Activated CD4-positive, alpha-beta memory T cell treated with anti-CD3 and anti-CD28 coated beads, Interleukin-2, amount 10 ng/mL, durations not matched to agents 7 days and 5 days (primary cell): Measurements from ENCODE around the gene HMGCS2. TPM values are rescaled to one million over a fixed set of nuclear protein-coding genes. Genes with fewer than 3 reads are reported as not detected.

Source experiments
- CTCF ChIA-PET: fragments of 350-600 bp; sonication (Branson Sonifier 250); formaldehyde crosslinking; loops from one replicate; lab custom pipeline; 2021; ENCODE audit warnings: antibody characterized with exemption, inconsistent platforms; lab: Charles Lee
- POLR2A ChIA-PET: fragments of 350-600 bp; sonication (Branson Sonifier 250); formaldehyde crosslinking; loops from one replicate; lab custom pipeline; 2021; ENCODE audit warnings: antibody characterized with exemption; lab: Charles Lee
- DNase-seq: peaks from one replicate; pipeline ENCODE4 v3.0.0-alpha.2; 2020
- H3K27ac Mint-ChIP-seq: one replicate; pipeline ENCODE4 v1.8.0; 2021; ENCODE audit warnings: mild to moderate bottlenecking, mixed read lengths
- H3K27me3 Mint-ChIP-seq: one replicate; pipeline ENCODE4 v1.8.0; 2021; ENCODE audit warnings: mixed read lengths
- H3K36me3 Mint-ChIP-seq: one replicate; pipeline ENCODE4 v1.8.0; 2021; ENCODE audit warnings: low read depth, mixed read lengths
- H3K4me1 Mint-ChIP-seq: one replicate; pipeline ENCODE4 v1.8.0; 2021; ENCODE audit warnings: mixed read lengths
- H3K4me3 Mint-ChIP-seq: one replicate; pipeline ENCODE4 v1.8.0; 2021; ENCODE audit warnings: mild to moderate bottlenecking, mixed read lengths
- H3K9me3 Mint-ChIP-seq: one replicate; pipeline ENCODE4 v1.8.0; 2021; ENCODE audit warnings: mixed read lengths
- total RNA-seq, 2 experiments: library from RNA; stranded (reverse); gene quantifications; one replicate each; pipeline ENCODE4 v1.2.3, GENCODE V29; 2021

HMGCS2 gene
- not detected for total RNA-seq

DNA sequence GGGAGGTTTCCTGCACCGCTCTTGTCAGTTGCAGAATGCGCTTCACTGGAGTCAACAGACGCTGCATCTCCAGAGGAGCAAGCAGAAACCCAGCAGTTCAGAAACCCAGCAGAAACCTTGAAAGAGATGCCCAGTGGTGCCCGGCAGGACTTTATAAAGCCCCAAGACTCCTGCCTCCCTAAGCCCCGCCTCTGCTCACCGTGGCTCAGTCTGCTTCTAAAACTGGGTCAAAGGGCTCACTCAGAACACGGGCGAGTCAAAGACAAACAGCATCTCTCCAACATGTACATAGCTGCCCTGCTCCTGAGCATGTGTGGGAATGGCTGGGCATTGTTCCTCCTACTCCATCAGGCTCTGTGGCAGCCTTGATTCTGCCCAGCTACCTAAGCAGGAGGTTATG, at the start of gene HMGCS2:
Gene HMGCS2 (minus strand): TSS at position 128 of the 400 bp plus-strand sequence. CDS start 61 bp downstream, at position 67.
- no peak within 1 kb of the TSS for H3K4me3 Mint-ChIP-seq
- CTCF ChIA-PET, result interaction anchor here (1.1 to 2.0 kb wide), 2 partner anchors 24 to 40 kb away, joined by 3 to 6 read pairs; no protein-coding TSS in a partner anchor

DNA sequence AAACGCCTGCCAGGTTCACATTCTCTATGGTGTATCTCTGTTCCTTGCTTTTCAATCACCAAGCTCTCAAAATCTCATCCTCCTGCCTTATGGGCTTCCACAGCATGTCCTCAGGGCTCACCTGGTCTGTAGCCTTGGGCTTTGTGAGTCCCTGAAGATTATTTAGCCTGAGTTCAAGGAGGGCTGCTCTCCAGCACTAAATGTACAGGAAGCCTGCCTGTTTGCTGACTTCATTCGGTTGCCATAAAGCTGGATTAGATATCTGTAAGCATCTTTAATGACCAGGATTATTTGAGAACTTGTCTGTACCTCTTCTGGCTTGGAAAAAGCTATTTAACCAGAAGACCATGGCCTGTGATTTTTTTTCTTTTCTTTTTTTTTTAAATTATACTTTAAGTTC, 49.5 kb upstream of the HMGCS2 start:
- no peak for DNase-seq
- H3K4me1 Mint-ChIP-seq, result peaks cover 2% of the 10 kb centered on the region
- H3K4me3 Mint-ChIP-seq, result no peak overlapping the region
- no peak overlapping the region for H3K27ac Mint-ChIP-seq
- ChIA-PET POLR2A (interaction anchor here (0.6 kb wide), 1 partner anchor 50 kb away, joined by 3 read pairs; no protein-coding TSS in a partner anchor), CTCF (interaction anchor here (0.9 to 1.7 kb wide), 2 partner anchors 9 to 74 kb away, joined by 5 to 10 read pairs; no protein-coding TSS in a partner anchor)
- peaks cover 40% of the 10 kb centered on the region for H3K27me3 Mint-ChIP-seq
- no peaks in the 10 kb centered on the region for H3K36me3 Mint-ChIP-seq
- no peaks in the 10 kb centered on the region for H3K9me3 Mint-ChIP-seq

More for the DNA sequence above, at the start of gene HMGCS2:
- no peak for DNase-seq
- peaks cover 56% of the 10 kb centered on the region for H3K27me3 Mint-ChIP-seq
- POLR2A ChIA-PET, result no interaction called here
- H3K9me3 Mint-ChIP-seq, result no peaks in the 10 kb centered on the region
- H3K4me1 Mint-ChIP-seq, result no peaks in the 10 kb centered on the region
- no peaks in the 10 kb centered on the region for H3K36me3 Mint-ChIP-seq
- no peak within 1 kb of the TSS for H3K27ac Mint-ChIP-seq

DNA sequence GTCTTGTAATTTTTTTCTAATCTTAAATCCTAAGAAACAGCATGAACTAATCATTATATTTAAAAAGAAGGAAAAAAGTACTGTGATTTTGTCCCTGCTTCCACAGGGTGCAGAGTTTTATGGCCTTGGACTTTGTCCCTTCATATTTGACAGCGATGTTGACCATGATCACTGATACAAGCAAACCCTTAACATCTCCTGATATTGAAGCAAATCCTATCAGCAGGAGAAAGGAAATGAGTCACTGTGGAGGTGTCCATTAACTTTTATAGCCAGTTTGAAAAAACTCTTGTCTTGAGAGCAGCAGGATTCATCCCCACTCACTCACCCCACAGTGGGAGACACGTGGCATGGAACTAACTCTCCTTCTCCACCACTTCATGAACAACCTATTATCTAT, 47.7 kb upstream of the HMGCS2 start:
- H3K27me3 Mint-ChIP-seq, result peaks cover 48% of the 10 kb centered on the region

DNA sequence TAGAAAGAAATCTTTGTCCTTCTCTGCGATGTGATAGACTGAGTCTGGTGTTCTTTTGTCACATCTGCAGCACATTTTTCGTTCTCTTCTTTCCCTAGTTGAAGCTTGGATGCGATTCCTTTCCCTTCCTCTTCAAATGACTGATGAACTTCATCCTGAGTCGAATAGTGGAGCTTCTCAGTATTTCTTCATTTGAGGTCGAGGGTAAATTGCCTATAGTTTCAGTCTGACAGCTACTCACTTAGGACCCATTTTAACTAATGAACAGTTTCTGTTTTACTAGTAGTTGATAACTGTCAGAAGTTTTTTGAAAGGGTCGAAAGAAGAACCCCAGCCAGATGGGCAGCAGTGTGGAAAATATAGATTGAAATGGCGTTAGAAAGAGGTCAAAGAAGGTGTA, 47.2 kb upstream of the HMGCS2 start:
- CTCF ChIA-PET, result interaction anchor here (1.2 kb wide), 1 partner anchor 133 kb away, joined by 3 read pairs; no protein-coding TSS in a partner anchor
- peaks cover 48% of the 10 kb centered on the region for H3K27me3 Mint-ChIP-seq
- H3K4me3 Mint-ChIP-seq, result no peak overlapping the region
- POLR2A ChIA-PET, result no interaction called here
- H3K27ac Mint-ChIP-seq, result no peak overlapping the region
- no peaks in the 10 kb centered on the region for H3K36me3 Mint-ChIP-seq
- H3K9me3 Mint-ChIP-seq, result no peaks in the 10 kb centered on the region
- DNase-seq, result no peak
- H3K4me1 Mint-ChIP-seq, result peaks cover 2% of the 10 kb centered on the region

More for the DNA sequence above, 47.7 kb upstream of the HMGCS2 start:
- Mint-ChIP-seq H3K4me1 (peaks cover 2% of the 10 kb centered on the region), H3K36me3 (no peaks in the 10 kb centered on the region), H3K27ac (no peak overlapping the region), H3K9me3 (no peaks in the 10 kb centered on the region), H3K4me3 (no peak overlapping the region)
- ChIA-PET CTCF (interaction anchor here (1.1 kb wide), 1 partner anchor 11 kb away, joined by 3 read pairs; no protein-coding TSS in a partner anchor), POLR2A (no interaction called here)
- DNase-seq, result no peak

DNA sequence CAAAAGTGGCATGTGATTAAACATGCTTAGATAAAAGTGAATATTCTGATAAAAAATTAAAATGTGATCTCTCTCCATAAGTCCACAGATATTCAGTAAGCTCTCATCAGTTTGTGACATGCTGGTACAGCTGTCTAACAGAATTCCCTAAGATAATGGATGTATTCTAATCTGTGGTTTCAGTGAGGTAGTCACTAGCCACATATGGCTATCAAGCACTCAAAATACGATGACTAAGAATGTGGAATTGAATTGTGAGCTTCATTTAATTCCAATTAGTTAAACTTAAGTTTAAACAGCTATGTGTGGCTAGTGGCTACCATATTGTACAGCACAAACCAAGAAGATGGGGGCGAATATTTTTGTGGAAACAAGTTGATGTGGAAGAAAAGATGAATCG, 46.7 kb upstream of the HMGCS2 start:
- Mint-ChIP-seq H3K4me3 (no peak overlapping the region), H3K9me3 (no peaks in the 10 kb centered on the region), H3K36me3 (no peaks in the 10 kb centered on the region), H3K27ac (no peak overlapping the region), H3K27me3 (peaks cover 48% of the 10 kb centered on the region), H3K4me1 (peaks cover 2% of the 10 kb centered on the region)
- DNase-seq, result no peak
- ChIA-PET POLR2A (no interaction called here), CTCF (interaction anchor here (1.2 kb wide), 1 partner anchor 133 kb away, joined by 3 read pairs; no protein-coding TSS in a partner anchor)

DNA sequence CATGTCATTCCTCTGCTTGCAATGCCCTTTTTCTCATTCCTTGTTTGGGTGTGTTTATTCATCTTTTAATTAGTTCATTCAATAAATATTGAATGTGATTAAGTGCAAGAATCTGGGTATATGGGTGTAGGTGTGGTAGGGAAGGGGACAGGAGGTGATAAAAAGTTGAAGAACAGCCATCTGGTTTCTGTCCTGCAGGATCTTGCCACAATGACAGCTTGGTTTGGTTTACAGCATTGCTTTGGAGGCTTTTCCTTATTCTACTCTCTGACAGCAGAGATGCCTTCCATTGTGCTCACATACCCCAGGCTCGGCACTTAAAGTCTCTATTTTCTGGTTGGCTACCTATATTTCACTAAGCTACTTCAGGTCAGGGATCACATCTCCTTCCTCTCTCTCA, 45.6 kb upstream of the HMGCS2 start:
- ChIA-PET CTCF (interaction anchor here (0.7 kb wide), 1 partner anchor 19 kb away, joined by 4 read pairs; no protein-coding TSS in a partner anchor), POLR2A (no interaction called here)
- Mint-ChIP-seq H3K36me3 (no peaks in the 10 kb centered on the region), H3K27ac (no peak overlapping the region), H3K4me3 (no peak overlapping the region), H3K9me3 (no peaks in the 10 kb centered on the region), H3K4me1 (peaks cover 3% of the 10 kb centered on the region), H3K27me3 (peaks cover 44% of the 10 kb centered on the region)
- DNase-seq, result no peak

DNA sequence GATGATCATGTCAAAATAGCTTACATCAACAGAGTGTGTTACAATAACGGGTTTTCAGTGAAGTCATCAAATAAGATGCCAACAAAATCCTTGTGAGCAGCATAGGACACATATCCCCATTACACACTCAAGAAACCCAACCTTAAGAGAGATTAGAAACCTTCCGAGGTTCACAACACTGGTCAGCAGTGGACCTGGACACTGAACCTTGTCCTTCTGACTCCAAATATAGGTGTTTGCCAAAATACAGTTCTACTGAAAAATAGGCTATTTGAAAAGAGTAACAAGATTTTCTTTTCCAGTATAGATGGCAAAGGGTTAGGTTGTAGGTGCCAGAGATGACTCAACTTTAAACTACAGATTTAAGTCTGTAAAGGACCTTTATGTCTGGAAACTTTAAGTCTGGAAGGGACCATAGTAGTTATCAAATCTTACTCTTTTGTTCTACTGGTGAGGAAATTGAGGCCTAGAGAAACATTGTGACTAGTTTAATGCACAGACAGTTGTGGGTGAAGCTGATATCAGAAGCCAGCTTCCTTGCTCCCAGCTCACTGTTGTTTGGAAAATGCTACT, 43.4 kb upstream of the HMGCS2 start:
- Mint-ChIP-seq H3K27me3 (peaks cover 60% of the 10 kb centered on the region), H3K36me3 (no peaks in the 10 kb centered on the region), H3K4me3 (no peak overlapping the region), H3K9me3 (no peaks in the 10 kb centered on the region), H3K27ac (no peak overlapping the region), H3K4me1 (peaks cover 5% of the 10 kb centered on the region)
- CTCF ChIA-PET, result interaction anchor here (1.3 kb wide), 1 partner anchor 67 kb away, joined by 3 read pairs; no protein-coding TSS in a partner anchor
- no peak for DNase-seq
- POLR2A ChIA-PET, result no interaction called here

DNA sequence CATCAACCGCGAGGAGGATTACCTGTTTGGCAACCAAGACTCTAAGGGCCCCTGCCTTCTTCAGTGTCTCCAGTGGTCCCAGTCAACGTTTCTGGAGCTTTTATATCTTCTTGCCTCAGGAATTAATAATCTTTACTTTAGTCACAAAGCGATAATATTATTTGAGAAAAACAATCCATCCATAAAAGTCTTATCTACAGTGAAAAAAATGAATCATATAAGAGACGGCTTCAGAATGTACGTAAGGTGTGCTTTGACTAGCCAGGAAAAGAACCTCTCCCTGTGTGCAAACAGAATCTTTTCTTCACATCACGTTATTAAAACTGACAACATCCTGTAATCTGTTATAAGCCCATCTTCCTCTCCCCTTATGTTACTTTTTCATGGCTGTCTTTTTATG, 42.7 kb upstream of the HMGCS2 start, which contains the start of gene REG4:
Gene REG4 (minus strand): TSS at position 74 of the 400 bp plus-strand sequence. CDS start 2,691 bp downstream, outside the sequence.
- Mint-ChIP-seq H3K9me3 (no peaks in the 10 kb centered on the region), H3K27ac (no peak within 1 kb of the TSS), H3K4me3 (no peak within 1 kb of the TSS), H3K4me1 (peaks cover 5% of the 10 kb centered on the region), H3K36me3 (no peaks in the 10 kb centered on the region), H3K27me3 (peaks cover 61% of the 10 kb centered on the region)
- ChIA-PET POLR2A (interaction anchor here (1.4 kb wide), 1 partner anchor 48 kb away, joined by 3 read pairs; no protein-coding TSS in a partner anchor), CTCF (interaction anchor here (1.0 to 1.4 kb wide), 3 partner anchors 16 to 67 kb away, joined by 3 read pairs; no protein-coding TSS in a partner anchor)
- no peak for DNase-seq

DNA sequence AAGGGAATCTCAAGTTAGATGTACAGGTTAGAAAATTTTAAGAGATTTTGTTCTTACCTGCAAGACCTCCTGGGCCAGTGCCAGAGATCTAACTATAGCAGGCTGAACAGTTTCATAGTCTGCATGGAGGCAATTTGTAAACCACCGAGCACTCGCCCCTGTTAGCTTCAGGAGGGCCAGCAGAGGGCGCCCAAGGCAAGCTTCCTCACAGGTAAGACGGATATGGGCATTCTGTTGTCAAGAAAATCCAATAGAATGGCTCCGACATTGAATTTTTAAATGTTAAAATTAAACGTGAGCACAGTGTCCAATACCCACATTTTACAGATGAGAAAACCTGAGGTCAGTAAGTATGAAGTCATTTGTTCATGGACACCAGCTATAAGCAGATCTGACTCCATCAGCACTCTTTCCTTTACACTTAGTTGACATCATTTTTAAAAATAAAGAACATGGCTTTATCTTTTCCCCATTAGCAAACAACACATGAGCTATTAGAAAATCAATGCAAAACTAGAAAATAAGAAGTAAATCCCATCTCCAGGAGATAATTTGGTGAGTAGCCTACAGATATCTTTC, 40.4 kb upstream of the HMGCS2 start:
- DNase-seq, result peak; percentile 77
- peaks cover 65% of the 10 kb centered on the region for H3K27me3 Mint-ChIP-seq
- peaks cover 3% of the 10 kb centered on the region for H3K4me1 Mint-ChIP-seq
- no peaks in the 10 kb centered on the region for H3K36me3 Mint-ChIP-seq
- ChIA-PET POLR2A (no interaction called here), CTCF (interaction anchor here (0.6 to 2.2 kb wide), 25 partner anchors 9 to 159 kb away, joined by 3 to 34 read pairs (median 4); no protein-coding TSS in a partner anchor)
- H3K4me3 Mint-ChIP-seq, result no peak overlapping the region
- no peak overlapping the region for H3K27ac Mint-ChIP-seq
- no peaks in the 10 kb centered on the region for H3K9me3 Mint-ChIP-seq

DNA sequence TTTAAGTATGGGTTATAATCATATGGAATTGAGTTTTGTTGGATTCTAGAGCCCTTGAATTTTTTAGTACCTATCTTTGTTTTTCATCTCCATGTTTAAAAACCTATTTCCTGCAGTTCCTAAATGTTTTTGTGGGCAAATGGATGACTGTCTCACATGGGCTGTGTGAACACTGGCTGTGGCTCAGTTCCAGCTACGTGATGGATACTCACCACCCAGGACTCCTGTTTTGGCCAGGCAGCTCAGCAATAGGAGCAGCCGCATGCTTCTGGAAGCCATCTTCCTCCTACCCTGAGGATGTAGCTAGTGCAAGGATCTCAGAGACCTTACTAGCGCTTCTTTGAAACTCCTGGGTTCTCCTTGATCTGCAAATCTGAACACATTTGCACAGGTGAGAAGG, 39.8 kb upstream of the HMGCS2 start:
- Mint-ChIP-seq H3K27me3 (peaks cover 66% of the 10 kb centered on the region), H3K9me3 (no peaks in the 10 kb centered on the region), H3K27ac (no peak overlapping the region), H3K4me1 (peaks cover 3% of the 10 kb centered on the region), H3K4me3 (no peak overlapping the region), H3K36me3 (no peaks in the 10 kb centered on the region)
- ChIA-PET CTCF (interaction anchor here (0.9 to 2.2 kb wide), 24 partner anchors 9 to 160 kb away, joined by 3 to 34 read pairs (median 4); no protein-coding TSS in a partner anchor), POLR2A (no interaction called here)
- DNase-seq, result no peak

DNA sequence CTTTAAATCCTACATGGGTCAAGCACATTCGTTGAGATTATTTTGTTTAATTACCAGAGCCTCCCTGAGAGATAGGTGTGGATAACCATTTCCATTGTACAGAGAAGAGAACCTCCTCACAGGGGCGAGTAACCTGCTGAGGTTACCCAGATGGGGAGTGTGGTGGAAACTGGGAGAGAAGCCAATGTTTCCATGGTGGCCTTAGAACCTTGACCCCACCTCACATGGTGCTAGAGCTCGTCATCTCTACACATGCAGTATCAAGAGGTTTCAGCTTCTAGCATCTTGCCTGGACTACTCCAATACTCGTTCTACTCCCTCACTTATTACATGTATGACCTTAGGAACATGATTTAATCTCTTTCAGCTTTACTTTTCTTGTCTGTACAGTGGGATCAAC, 37.8 kb upstream of the HMGCS2 start:
- Mint-ChIP-seq H3K36me3 (no peaks in the 10 kb centered on the region), H3K27me3 (peaks cover 55% of the 10 kb centered on the region), H3K27ac (no peak overlapping the region), H3K9me3 (no peaks in the 10 kb centered on the region), H3K4me3 (no peak overlapping the region), H3K4me1 (peaks cover 3% of the 10 kb centered on the region)
- CTCF ChIA-PET, result interaction anchor here (1.2 kb wide), 1 partner anchor 10 kb away, joined by 7 read pairs; no protein-coding TSS in a partner anchor
- POLR2A ChIA-PET, result interaction anchor here (1.3 kb wide), 1 partner anchor 87 kb away, joined by 3 read pairs; no protein-coding TSS in a partner anchor
- no peak for DNase-seq

DNA sequence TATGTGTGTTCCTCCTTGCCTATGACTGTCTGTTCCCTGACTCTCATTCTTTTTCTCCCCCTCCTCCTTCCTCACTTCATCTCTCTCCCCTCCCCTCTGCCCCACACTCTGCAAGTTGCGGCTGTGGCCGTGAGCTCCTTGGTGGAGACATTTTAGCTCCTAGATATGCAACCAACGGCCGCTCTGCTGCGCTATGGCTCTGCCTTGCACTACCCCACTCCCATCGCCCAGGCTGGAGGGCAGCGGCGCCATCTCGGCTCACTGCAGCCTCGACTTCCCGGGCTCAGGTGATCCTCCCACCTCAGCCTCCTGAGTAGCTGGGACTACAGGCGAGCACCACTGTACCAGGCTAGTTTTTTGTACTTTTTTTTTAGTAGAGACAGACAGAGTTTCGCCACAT, 37.0 kb upstream of the HMGCS2 start:
- Mint-ChIP-seq H3K36me3 (no peaks in the 10 kb centered on the region), H3K27me3 (peaks cover 52% of the 10 kb centered on the region), H3K4me1 (peaks cover 3% of the 10 kb centered on the region), H3K9me3 (no peaks in the 10 kb centered on the region), H3K27ac (no peak overlapping the region), H3K4me3 (no peak overlapping the region)
- ChIA-PET POLR2A (no interaction called here), CTCF (no interaction called here)
- no peak for DNase-seq

DNA sequence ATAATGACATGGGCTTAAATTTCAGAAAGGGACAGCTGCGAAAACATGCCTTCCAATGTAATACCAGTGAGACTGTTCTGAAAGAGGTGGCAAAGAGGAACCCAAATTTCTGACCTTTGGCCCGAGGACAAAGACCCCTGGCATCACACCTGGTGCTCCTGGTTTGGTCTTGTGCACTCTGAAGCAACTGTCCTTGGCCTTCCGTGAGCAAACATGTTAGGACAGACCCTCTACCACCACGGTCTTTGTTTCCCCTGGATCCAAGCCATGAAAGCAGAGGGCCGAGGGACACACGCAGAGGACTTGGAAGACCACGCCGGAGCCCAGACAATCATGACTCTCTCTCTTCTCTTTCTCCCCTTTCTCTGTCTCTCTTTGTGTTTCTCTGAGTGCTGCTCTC, 36.5 kb upstream of the HMGCS2 start:
- H3K4me3 Mint-ChIP-seq, result no peak overlapping the region
- ChIA-PET CTCF (no interaction called here), POLR2A (no interaction called here)
- H3K36me3 Mint-ChIP-seq, result no peaks in the 10 kb centered on the region
- H3K27ac Mint-ChIP-seq, result no peak overlapping the region
- H3K9me3 Mint-ChIP-seq, result no peaks in the 10 kb centered on the region
- H3K27me3 Mint-ChIP-seq, result peaks cover 52% of the 10 kb centered on the region
- DNase-seq, result no peak
- H3K4me1 Mint-ChIP-seq, result peaks cover 3% of the 10 kb centered on the region
